Inflammatory macrophage treated with lipopolysaccharide for 4 hours (primary cell): ENCODE results near the gene SEC16A.

Source experiments
- DNase-seq: peaks from one replicate; pipeline ENCODE4 v3.0.0-alpha.2; 2020

The SEC16A gene

GRCh38 chr9:136395345-136396218 lies 87.3 kb downstream of the SEC16A start:
- no peak for DNase-seq

- DNase-seq, result no peak
Observed at GRCh38 chr9:136395020-136395340, 87.9 kb downstream of the SEC16A start.

GRCh38 chr9:136394312-136395019 lies 88.4 kb downstream of the SEC16A start:
- DNase-seq, result no peak

- DNase-seq, result no peak
Observed at GRCh38 chr9:136393531-136393930, 89.3 kb downstream of the SEC16A start.

GRCh38 chr9:136392538-136393449 lies 90.0 kb downstream of the SEC16A start:
- DNase-seq, result no peak

GRCh38 chr9:136391737-136392537 lies 90.9 kb downstream of the SEC16A start:
- no peak for DNase-seq
